GM10847 (cell line): ENCODE measurements around the gene APBA1.

Experiments
- POLR2A ChIP-seq: IDR thresholded peaks from 2 replicates; pipeline ENCODE4 v1.6.1; 2011; ENCODE audit not compliant: insufficient read length; ENCODE audit errors: extremely low read depth

Gene APBA1

GRCh38 chr9:69633716-69634115 is 38.5 kb downstream of the APBA1 start:
- TF ChIP-seq POLR2A = no peak

DNA sequence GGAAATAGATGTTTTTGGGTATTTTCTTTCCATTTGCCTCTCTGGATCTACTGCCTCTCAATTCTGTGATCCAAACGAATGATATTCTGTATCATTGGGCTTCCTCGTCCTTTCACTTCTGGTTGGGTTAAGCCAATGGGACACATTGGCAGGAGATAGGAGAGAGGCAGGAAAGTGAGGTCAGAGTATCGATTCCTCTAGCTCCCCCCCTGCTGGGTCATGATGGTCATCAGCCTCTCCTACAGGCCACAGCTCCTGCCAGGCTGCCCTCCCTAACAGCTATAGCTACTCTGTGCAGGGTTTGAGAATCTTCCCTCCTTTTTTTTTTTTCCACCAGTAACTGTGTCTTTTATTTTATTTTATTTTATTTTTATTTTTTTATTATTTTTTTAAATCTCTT is 39.4 kb downstream of the APBA1 start:
- TF ChIP-seq POLR2A = no peak

DNA sequence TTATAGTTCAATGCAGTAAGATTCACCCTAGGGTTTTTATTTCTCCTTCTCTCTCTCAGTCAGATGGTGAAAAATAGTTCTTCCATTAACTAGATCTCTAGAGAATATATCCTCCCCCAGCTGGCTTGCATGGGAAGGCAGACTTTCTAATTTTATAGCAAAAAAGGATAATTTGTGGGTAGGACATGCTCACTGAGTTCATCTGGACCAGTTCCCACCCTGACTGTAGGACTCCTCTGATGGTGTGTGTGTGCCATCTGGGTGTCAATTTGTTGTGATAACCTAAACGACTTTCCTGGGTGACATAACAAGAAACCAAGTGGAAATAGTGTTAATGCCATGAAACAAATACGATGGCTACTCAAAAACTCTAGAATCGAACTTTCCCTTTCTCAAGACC is 44.9 kb downstream of the APBA1 start:
- TF ChIP-seq POLR2A = no peak

- TF ChIP-seq POLR2A = no peak
Measured at GRCh38 chr9:69623276-69623675, 48.9 kb downstream of the APBA1 start.

DNA sequence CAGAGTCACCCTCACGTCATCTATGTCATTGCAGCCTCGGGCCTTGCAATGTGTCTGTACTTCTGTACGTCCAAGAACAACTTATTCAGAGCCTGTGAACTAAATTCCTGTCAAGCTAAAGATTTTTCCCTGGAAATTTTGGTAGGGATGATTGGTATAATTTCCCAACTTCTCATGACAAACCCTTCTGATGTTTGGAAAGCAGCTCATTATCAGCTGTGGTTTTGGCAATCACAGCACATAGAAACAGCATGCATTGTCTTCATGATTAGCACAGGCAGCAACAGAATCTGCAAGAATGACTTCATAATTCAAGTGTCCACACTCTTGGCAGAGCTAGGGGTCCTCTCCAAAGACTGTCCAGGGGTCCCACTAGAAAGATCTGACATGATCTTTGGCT is 49.5 kb downstream of the APBA1 start:
- no peak for TF ChIP-seq POLR2A

- no peak for TF ChIP-seq POLR2A
Measured at GRCh38 chr9:69621730-69622460, 50.3 kb downstream of the APBA1 start.

- no peak for TF ChIP-seq POLR2A
Measured at GRCh38 chr9:69620731-69621130, 51.4 kb downstream of the APBA1 start.

DNA sequence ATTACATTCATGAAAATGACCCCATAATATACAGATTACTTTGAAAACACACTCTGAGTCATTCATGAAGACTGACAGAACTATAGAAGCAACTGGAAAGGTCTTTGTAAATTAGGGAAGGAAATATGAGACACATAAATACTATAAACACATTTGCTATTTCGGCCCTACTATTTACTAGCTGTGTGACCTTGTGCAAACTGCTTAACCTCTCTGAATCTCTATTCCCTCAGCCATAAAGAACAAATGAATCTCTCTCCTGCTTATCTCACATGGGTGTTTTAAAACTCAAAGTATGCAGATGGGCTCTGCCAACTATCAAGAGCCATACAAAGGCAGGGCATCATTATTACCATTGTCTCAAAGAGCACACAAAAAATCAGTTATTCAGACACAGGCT is 52.9 kb downstream of the APBA1 start:
- no peak for TF ChIP-seq POLR2A

DNA sequence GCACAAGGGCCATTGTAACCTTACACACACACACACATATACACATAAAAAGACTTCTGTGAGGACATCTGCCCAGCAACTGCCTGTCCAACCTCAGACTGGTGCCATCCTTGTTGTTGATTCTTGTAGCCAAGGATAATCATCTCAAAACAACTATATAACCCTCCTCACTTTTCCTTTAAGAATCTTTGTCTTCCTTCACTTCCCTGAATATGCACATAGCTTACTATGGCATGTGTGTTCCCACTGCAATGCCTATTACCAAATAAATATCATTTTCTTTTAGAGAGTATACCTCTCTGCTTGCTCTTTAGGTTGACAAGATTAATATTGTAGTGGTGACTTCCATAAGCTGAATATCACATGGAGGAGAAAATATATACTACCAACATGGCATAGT is 55.2 kb downstream of the APBA1 start:
- no peak for TF ChIP-seq POLR2A

- TF ChIP-seq POLR2A = no peak
Measured at GRCh38 chr9:69615880-69616279, 56.3 kb downstream of the APBA1 start.

DNA sequence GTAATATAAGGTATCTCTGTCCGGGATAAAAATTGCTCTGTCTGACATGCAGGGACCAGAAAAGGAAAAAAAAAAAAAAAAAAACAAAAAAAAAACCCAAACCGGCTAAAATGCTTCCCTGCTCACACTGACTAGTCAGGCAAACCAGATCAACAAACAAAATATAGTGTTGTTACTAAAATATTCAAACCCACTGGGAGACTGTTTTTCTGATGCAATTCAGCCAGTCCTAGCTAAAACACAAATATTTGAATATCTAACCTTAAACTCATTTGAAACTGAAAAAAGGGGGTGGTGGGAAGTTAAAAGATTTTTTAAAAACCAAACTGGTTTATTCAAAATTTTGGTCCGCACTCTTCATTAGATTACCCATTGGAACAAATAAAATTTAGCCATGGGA is 61.0 kb downstream of the APBA1 start:
- TF ChIP-seq POLR2A = no peak

DNA sequence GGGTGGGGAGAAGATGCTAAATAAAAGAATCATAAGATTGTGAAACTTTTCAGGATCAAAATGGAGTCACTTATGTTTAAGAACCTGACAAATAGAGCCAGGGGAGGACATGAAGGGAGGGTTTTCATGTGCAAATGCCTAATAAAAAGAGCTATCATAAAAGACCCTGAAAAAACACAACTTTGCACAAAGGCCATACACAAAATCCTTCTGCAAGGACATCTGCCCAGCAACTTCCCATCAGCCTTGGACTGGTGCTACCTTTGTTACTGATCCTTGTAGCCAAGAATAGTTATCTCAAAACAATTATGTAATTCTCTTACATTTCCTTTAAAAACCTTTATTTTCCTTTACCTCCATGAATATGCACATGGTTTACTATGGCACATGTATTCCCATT is 63.0 kb downstream of the APBA1 start:
- no peak for TF ChIP-seq POLR2A

- TF ChIP-seq POLR2A = no peak
Measured at GRCh38 chr9:69606089-69606488, 66.1 kb downstream of the APBA1 start.

- TF ChIP-seq POLR2A = no peak
Measured at GRCh38 chr9:69605406-69605805, 66.8 kb downstream of the APBA1 start.

GRCh38 chr9:69604568-69605219 is 67.5 kb downstream of the APBA1 start:
- no peak for TF ChIP-seq POLR2A

DNA sequence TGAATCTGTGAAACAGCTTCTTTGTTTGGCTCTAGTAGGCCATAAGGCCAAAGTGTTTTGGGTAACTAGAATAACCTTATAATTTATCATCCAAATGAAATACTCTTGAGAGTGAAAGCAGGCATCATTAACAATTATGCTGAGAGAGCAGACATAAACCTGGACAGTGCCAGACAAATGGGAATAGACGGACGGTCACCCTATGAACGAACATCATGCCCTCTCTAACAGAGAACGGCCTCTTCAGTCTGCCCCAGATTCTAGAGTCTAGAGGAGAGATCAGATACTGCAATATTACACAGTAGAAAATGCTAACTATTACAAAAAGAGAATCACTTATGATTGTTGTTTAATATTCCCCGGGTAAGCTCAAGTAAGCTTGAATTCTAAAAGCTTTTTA is 68.5 kb downstream of the APBA1 start:
- no peak for TF ChIP-seq POLR2A

- no peak for TF ChIP-seq POLR2A
Measured at GRCh38 chr9:69602773-69603172, 69.4 kb downstream of the APBA1 start.
